Activated CD4-positive, CD25-positive, alpha-beta regulatory T cell treated with anti-CD3 and anti-CD28 coated beads, Interleukin-2, amount 50 U/mL, for 16 hours (primary cell): ENCODE data around the gene MBOAT7.

ENCODE experiments used
- DNase-seq: peaks from one replicate; pipeline ENCODE4 v3.0.0-alpha.2; 2020; ENCODE audit warnings: low read depth, low spot score

Gene MBOAT7

GRCh38 chr19:54141356-54141755, 48.0 kb downstream of the MBOAT7 start:
- no peak for DNase-seq

GRCh38 chr19:54138489-54139256, 50.7 kb downstream of the MBOAT7 start:
- DNase-seq: no peak

GRCh38 chr19:54137699-54138488, 51.5 kb downstream of the MBOAT7 start, which contains the start of gene CNOT3:
CNOT3 (plus strand) TSS chr19:54137762; CDS start chr19:54142979, 5,217 bp downstream.
- DNase-seq: no peak

- DNase-seq: peak; percentile 99
These were observed 52.3 kb downstream of the MBOAT7 start for GRCh38 chr19:54136864-54137698.

GRCh38 chr19:54136086-54136863, 53.1 kb downstream of the MBOAT7 start:
- DNase-seq: no peak

GRCh38 chr19:54133957-54134590, 55.3 kb downstream of the MBOAT7 start:
- no peak for DNase-seq

DNA sequence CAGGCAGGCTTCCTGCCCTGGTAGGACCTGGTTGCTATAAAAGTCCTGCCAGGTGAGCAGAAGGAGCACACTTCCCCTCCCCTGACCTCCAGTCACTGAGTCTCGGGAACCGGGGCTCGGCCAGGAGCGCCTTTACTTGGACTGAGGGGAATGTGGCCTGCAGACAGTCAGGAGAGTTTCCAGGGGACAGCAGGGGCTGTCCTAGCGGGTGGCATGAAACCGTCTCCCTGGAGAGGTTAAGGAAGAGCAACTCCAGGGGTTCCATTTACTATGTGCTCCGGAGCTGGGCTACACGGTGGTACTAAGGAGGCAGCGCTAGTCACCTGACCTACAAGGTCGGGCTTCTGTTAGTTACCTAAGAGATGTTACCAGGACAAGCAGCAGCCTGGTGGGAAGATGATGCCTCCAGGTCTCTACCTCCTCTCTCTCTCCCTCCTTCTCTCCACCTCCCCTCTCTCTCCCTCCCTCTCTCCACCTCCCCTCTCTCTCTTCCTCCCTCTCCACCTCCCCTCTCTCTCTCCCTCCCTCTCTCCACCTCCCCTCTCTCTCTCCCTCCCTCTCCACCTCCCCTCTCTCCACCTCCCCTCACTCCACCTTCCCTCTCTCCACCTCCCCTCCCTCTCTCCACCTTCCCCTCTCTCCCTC, 55.9 kb downstream of the MBOAT7 start:
- no peak for DNase-seq

DNA sequence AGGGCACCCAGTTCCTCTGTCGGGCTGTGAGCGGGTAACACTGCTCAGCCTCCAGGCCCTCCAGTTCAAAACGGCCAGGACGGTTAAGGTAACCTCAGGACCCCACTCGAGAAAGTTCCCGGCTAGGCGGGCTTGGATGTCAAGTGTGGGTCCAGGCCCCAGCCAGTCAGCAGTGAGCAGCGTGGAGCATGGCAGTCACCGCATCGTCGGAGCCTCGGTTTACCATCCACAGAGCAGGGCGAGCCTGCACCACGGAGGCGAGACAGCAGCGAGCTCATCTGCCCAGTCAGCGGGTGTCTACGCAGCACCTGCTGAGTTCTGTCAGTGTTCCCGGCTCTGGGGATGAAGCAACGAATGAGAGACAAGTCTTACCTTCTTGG, 59.8 kb downstream of the MBOAT7 start:
- DNase-seq: no peak

GRCh38 chr19:54128796-54129616, 60.4 kb downstream of the MBOAT7 start:
- DNase-seq: no peak

DNA sequence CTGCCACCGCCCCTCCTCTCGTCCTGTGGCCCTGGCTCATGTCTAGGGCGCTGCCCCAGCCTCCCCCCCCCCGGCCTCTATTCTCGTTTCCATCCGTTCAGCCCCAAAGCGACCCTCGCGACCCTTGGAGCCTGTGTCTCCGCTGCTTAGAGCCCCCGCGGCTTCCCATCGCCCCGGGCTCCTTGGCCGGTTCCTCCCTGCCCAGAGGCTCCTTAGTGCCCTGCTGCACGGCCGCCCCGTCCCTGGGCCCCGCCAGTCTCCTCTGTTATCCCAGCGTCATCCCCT, 61.0 kb downstream of the MBOAT7 start:
- DNase-seq: no peak

GRCh38 chr19:54127688-54128440, 61.5 kb downstream of the MBOAT7 start:
- DNase-seq: no peak

- DNase-seq: no peak
These were observed 63.7 kb downstream of the MBOAT7 start for GRCh38 chr19:54125713-54126112.

DNA sequence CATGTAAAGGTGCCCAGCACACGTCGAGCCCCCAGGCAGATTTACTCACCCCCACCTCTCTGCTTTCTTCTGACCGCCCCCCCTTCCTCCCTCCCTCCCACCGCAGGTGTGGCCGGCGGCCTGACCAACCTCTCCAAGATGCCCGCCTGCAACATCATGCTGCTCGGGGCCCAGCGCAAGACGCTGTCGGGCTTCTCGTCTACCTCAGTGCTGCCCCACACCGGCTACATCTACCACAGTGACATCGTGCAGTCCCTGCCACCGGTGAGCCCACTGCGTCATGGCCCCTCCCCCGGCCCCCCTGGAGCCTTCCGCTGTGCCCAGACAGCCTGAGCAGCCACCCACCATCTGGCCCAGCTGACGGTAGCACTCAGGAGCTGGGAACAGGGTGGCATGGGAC, 65.0 kb downstream of the MBOAT7 start:
- DNase-seq: no peak

- no peak for DNase-seq
These were observed 65.7 kb downstream of the MBOAT7 start for GRCh38 chr19:54123682-54124081.
